Measurements from ENCODE around the gene GUCY2F. TPM values are rescaled to one million over a fixed set of nuclear protein-coding genes. Genes with fewer than 3 reads are reported as not detected.
A peak's percentile ranks its signal among the peaks of the same experiment; 100 is the strongest.

The GUCY2F gene
- total and polyA plus RNA-seq, 2 donors (not counting 3 experiments of a cell fraction or from before 2014, with no cell fraction given), result 0.01 TPM; not detected in 1

DNA sequence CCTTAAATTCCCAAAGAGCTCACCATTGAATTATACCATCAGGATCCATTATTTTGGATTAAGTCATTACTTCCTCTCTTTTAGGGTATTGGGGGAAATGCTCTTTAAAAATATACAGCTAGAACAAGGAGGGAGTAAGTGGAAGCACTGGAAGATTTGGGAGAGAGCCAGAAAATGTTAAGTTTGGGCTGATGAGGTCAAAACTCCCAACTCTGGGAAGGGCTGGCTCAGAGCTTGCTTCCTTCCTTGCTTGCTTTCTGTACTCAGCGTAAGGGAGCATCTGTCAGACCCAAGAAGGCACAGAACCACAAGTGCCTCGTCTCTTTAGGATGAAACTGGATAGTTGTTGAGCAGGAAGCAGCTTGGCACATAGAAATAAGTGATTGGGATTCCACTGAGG, 138.2 kb downstream of the GUCY2F start:
- no peaks in the 10 kb centered on the region for H3K27me3 ChIP-seq (ENCODE audit: control insufficient read depth in 2 of 2, insufficient read depth in 2 of 2, low read length in 2 of 2)
- H2AFZ ChIP-seq (ENCODE audit: low read depth, low read length), result no peak overlapping the region
- H3K9ac ChIP-seq (replicated peaks; ENCODE audit: extremely low read depth, insufficient read depth, low read length), result no peak overlapping the region
- H3K79me2 ChIP-seq (ENCODE audit: control insufficient read depth, insufficient read depth, low read length), result no peaks in the 10 kb centered on the region
- FAIRE-seq (peak; percentile 78), DNase-seq (ENCODE audit: low read depth, low spot score) (peak; percentile 37)
- no TSS peak for BruUV-seq (replicated peaks)
- dilution Hi-C loops (cut with MboI; ENCODE audit: extremely low pct_ligation_motif_present, low sequenced_read_pairs) (no loop called here), intact Hi-C loops (cut with micrococcal nuclease) (loop anchor here (10.0 kb wide), 2 partner anchors 131 to 191 kb away; partner anchors contain the start of gene NXT2)
- H3K4me3 ChIP-seq (replicated peaks in 1 of 3; ENCODE audit: insufficient read depth in 1 of 3, low read depth in 1 of 3, low read length in 3 of 3), result no peak overlapping the region
- H3K4me2 ChIP-seq (ENCODE audit: insufficient read depth, low read length), result no peak overlapping the region
- no peaks in the 10 kb centered on the region for H3K9me3 ChIP-seq (replicated peaks; ENCODE audit: control insufficient read depth, insufficient read depth, low read length)
- TF ChIP-seq, protein P1, sequence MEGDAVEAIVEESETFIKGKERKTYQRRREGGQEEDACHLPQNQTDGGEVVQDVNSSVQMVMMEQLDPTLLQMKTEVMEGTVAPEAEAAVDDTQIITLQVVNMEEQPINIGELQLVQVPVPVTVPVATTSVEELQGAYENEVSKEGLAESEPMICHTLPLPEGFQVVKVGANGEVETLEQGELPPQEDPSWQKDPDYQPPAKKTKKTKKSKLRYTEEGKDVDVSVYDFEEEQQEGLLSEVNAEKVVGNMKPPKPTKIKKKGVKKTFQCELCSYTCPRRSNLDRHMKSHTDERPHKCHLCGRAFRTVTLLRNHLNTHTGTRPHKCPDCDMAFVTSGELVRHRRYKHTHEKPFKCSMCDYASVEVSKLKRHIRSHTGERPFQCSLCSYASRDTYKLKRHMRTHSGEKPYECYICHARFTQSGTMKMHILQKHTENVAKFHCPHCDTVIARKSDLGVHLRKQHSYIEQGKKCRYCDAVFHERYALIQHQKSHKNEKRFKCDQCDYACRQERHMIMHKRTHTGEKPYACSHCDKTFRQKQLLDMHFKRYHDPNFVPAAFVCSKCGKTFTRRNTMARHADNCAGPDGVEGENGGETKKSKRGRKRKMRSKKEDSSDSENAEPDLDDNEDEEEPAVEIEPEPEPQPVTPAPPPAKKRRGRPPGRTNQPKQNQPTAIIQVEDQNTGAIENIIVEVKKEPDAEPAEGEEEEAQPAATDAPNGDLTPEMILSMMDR (IDR thresholded peaks at IDR 0.05; ENCODE audit: extremely low read depth in 1 of 2, insufficient read depth in 1 of 2, low read depth in 1 of 2, low read length in 2 of 2), result no peak
- no peak for TF ChIP-seq JUN (IDR thresholded peaks at IDR 0.05; ENCODE audit: borderline replicate concordance, insufficient read depth, insufficient read length, low read depth)
- TF ChIP-seq POLR2A (IDR thresholded peaks at IDR 0.05; ENCODE audit: low read depth, low read length), result no peak
- POLR2A ChIA-PET, result no interaction called here
- H3K4me1 ChIP-seq (ENCODE audit: control insufficient read depth, extremely low read depth, insufficient read depth, low read length), result peaks cover 28% of the 10 kb centered on the region
- H3K9me1 ChIP-seq (replicated peaks; ENCODE audit: control insufficient read depth, extremely low read depth, insufficient read depth, low read length), result no peaks in the 10 kb centered on the region
- CTCF ChIA-PET, result no interaction called here
- no peaks in the 10 kb centered on the region for H4K20me1 ChIP-seq (replicated peaks; ENCODE audit: control insufficient read depth, extremely low read depth, insufficient read depth, low read length)
- H3K36me3 ChIP-seq (ENCODE audit: control insufficient read depth in 2 of 2, extremely low read depth in 1 of 2, insufficient read depth in 2 of 2, low read length in 2 of 2), result no peaks in the 10 kb centered on the region
- H3K27ac ChIP-seq (ENCODE audit: insufficient read depth, low read depth, low read length), result no peak overlapping the region

DNA sequence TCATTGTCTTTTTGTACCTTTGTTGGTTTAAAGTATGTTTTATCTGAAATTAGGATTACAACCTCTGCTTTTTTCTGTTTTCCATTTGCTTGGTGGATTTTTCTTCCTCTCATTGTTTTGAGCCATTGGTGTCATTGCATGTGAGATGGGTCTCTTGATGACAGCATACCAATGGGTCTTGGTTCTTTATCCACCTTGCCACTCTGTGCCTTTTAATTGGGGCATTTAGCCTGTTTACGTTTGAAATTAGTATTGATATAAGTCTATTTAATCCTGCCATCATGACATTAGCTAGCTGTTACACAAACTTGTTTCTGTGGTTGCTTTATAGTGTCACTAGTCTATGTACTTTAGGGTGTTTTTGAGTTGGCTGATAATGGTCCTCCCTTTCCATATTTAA, 145.7 kb downstream of the GUCY2F start:
- Histone ChIP-seq H3K36me3 (ENCODE audit: control insufficient read depth in 2 of 2, extremely low read depth in 1 of 2, insufficient read depth in 2 of 2, low read length in 2 of 2) (no peaks in the 10 kb centered on the region), H3K27me3 (ENCODE audit: control insufficient read depth in 2 of 2, insufficient read depth in 2 of 2, low read length in 2 of 2) (no peaks in the 10 kb centered on the region), H3K9ac (replicated peaks; ENCODE audit: extremely low read depth, insufficient read depth, low read length) (no peak overlapping the region), H3K4me1 (ENCODE audit: control insufficient read depth, extremely low read depth, insufficient read depth, low read length) (no peaks in the 10 kb centered on the region), H3K79me2 (ENCODE audit: control insufficient read depth, insufficient read depth, low read length) (no peaks in the 10 kb centered on the region), H3K4me3 (replicated peaks in 1 of 3; ENCODE audit: insufficient read depth in 1 of 3, low read depth in 1 of 3, low read length in 3 of 3) (no peak overlapping the region), H3K27ac (ENCODE audit: insufficient read depth, low read depth, low read length) (no peak overlapping the region), H3K9me3 (replicated peaks; ENCODE audit: control insufficient read depth, insufficient read depth, low read length) (no peaks in the 10 kb centered on the region), H2AFZ (ENCODE audit: low read depth, low read length) (no peak overlapping the region), H3K9me1 (replicated peaks; ENCODE audit: control insufficient read depth, extremely low read depth, insufficient read depth, low read length) (no peaks in the 10 kb centered on the region), H4K20me1 (replicated peaks; ENCODE audit: control insufficient read depth, extremely low read depth, insufficient read depth, low read length) (no peaks in the 10 kb centered on the region), H3K4me2 (ENCODE audit: insufficient read depth, low read length) (no peak overlapping the region)
- CTCF ChIA-PET, result no interaction called here
- dilution Hi-C loops (cut with MboI; ENCODE audit: extremely low pct_ligation_motif_present, low sequenced_read_pairs), result no loop called here
- POLR2A ChIA-PET, result no interaction called here
- no peak for FAIRE-seq
- TF ChIP-seq MYC (IDR thresholded peaks at IDR 0.05; ENCODE audit: low read depth, low read length), result no peak
- no peak for TF ChIP-seq GATA2 (IDR thresholded peaks at IDR 0.05; ENCODE audit: insufficient read depth, insufficient read length, low read depth, low read length)
- TF ChIP-seq JUN (IDR thresholded peaks at IDR 0.05; ENCODE audit: borderline replicate concordance, insufficient read depth, insufficient read length, low read depth), result no peak
- TF ChIP-seq FOS (IDR thresholded peaks at IDR 0.05; ENCODE audit: borderline replicate concordance, insufficient read depth, low read length), result no peak
- TF ChIP-seq EZH2 (IDR thresholded peaks at IDR 0.05; ENCODE audit: borderline replicate concordance, low read depth, low read length, severe bottlenecking), result no peak
- TF ChIP-seq, protein P1 (IDR thresholded peaks at IDR 0.05; ENCODE audit: extremely low read depth in 1 of 2, insufficient read depth in 1 of 2, low read depth in 1 of 2, low read length in 2 of 2), result no peak
- TF ChIP-seq POLR2AphosphoS5 (IDR thresholded peaks at IDR 0.05; ENCODE audit: insufficient read depth, low read depth, low read length), result no peak
- TF ChIP-seq POLR2A (IDR thresholded peaks at IDR 0.05; ENCODE audit: low read depth, low read length), result no peak
- TF ChIP-seq, protein P2, sequence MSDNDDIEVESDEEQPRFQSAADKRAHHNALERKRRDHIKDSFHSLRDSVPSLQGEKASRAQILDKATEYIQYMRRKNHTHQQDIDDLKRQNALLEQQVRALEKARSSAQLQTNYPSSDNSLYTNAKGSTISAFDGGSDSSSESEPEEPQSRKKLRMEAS (IDR thresholded peaks at IDR 0.05; ENCODE audit: insufficient read depth, insufficient read length), result no peak
- no TSS peak for BruUV-seq (replicated peaks)
- no peak for DNase-seq (ENCODE audit: low read depth, low spot score)
- intact Hi-C loops (cut with micrococcal nuclease), result no loop called here

Data from endothelial cell of umbilical vein (primary cell).